Kidney epithelial cell (primary cell): ENCODE measurements around the gene ITGB7. TPM values are rescaled to one million over a fixed set of nuclear protein-coding genes. Genes with fewer than 3 reads are reported as not detected.

Source experiments
- DNase-seq: peaks from one replicate; pipeline ENCODE4 v3.0.0-alpha.2; 2010; ENCODE audit warnings: low read depth
- H3K27me3 ChIP-seq: 2 replicates; pipeline ENCODE4 v1.6.0; 2011; ENCODE audit warnings: low read length; ENCODE audit not compliant: control insufficient read depth, insufficient read depth
- H3K36me3 ChIP-seq: 2 replicates; pipeline ENCODE4 v1.5.1; 2011; ENCODE audit warnings: low read length; ENCODE audit not compliant: control insufficient read depth, insufficient read depth
- H3K4me3 ChIP-seq: 2 replicates; pipeline ENCODE4 v1.5.1; 2011; ENCODE audit warnings: low read depth, mild to moderate bottlenecking, control low read depth, low read length
- total RNA-seq: library from RNA; depleted of rRNA; stranded (reverse); fragments of >200 nt; gene quantifications from 2 replicates; pipeline ENCODE4 v1.2.3, GENCODE V29; 2015
- TF ChIP-seq, protein P1 (sequence below): IDR thresholded peaks from 2 replicates; pipeline ENCODE4 v1.5.1; 2011; ENCODE audit warnings: mild to moderate bottlenecking, moderate library complexity, low read length, control low read depth, inconsistent platforms; ENCODE audit not compliant: insufficient read depth, poor library complexity, severe bottlenecking

The ITGB7 gene
- total RNA-seq, 1 donor from 2014 or later: 1.6 TPM

DNA sequence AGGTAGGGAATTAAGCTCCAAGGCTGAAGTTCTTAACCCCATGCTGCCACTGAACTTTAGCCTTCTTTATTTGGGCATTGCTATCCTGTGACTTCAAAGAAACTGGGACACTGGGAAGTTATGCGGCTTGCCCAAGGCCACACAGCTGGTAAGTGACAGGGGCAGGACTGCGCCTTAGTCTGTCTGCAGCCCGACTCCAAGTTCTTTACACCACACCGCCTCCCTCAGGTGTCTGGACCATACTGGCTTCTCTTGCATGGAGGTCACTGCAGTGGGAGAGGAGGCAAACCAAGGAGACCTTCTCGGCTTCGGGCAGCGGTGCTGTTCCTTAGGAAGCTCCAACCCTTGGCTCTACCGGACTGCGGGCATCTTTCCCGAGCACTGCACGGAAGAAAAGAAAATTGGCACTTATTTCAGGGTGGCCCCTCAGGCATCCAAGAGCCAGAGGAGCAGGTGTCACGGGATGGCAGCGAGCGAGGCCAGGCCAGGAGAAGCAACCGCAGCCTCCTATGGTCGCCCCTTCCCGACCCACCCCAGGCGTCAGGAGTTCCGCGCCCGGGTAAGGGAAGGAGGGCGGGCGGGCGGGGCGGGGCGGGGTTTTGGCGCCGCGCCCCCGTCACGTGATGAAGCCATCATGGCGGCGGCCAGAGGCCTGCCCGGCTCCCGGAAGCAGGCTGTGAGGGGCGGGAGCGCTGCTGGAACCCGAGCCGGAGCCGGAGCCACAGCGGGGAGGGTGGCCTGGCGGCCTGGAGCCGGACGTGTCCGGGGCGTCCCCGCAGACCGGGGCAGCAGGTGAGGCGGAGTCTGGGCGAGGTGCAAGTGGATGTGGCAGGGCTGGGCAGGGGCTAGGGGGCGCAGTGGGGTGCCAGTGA is 44.7 kb upstream of the ITGB7 start:
- TF ChIP-seq, protein P1, sequence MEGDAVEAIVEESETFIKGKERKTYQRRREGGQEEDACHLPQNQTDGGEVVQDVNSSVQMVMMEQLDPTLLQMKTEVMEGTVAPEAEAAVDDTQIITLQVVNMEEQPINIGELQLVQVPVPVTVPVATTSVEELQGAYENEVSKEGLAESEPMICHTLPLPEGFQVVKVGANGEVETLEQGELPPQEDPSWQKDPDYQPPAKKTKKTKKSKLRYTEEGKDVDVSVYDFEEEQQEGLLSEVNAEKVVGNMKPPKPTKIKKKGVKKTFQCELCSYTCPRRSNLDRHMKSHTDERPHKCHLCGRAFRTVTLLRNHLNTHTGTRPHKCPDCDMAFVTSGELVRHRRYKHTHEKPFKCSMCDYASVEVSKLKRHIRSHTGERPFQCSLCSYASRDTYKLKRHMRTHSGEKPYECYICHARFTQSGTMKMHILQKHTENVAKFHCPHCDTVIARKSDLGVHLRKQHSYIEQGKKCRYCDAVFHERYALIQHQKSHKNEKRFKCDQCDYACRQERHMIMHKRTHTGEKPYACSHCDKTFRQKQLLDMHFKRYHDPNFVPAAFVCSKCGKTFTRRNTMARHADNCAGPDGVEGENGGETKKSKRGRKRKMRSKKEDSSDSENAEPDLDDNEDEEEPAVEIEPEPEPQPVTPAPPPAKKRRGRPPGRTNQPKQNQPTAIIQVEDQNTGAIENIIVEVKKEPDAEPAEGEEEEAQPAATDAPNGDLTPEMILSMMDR: peak; percentile 47
- Histone ChIP-seq H3K36me3 (peaks cover 2% of the 10 kb centered on the region), H3K27me3 (no peaks in the 10 kb centered on the region), H3K4me3 (peak overlapping the region; percentile 79)
- DNase-seq: no peak

DNA sequence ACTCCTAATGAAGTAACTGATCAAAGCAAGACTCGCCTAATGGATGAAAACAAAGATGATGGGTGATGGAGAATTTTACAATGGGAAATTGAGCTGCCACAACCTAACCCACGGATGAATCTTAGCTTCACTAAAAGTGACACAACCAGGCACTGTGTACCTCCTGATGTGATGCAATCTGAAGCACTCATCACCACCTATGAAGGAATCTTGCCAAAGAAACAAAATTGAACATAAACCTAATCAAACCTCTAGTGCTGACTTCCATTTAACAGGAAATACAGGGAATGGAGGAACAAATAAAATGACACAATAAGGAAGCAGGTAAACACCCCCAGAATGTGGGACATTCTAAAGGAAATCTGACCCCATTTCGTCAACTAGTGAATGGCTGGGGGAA is 38.2 kb upstream of the ITGB7 start:
- no peak overlapping the region for H3K4me3 ChIP-seq
- no peak for DNase-seq
- TF ChIP-seq, protein P1: no peak
- H3K36me3 ChIP-seq: no peaks in the 10 kb centered on the region
- H3K27me3 ChIP-seq: peaks cover 26% of the 10 kb centered on the region

DNA sequence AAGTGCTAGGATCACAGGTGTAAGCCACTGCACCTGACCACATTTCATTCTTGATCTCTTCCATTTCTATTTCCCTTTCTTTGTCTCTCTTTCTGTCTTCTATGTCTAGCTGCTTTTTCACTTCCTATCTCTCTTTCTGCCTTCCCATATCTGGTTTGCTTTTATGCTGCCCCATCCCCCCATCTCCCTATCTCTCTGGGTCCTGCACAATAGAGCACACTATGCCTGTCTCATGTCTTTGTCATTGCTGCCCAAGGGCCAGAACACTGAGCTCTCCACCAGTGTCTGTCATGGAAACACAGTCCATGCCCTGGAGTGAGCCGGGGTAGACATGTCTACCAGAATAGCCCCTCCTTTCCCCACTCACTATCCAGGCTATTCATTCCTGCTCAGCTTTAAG is 37.3 kb upstream of the ITGB7 start:
- TF ChIP-seq, protein P1: no peak
- no peak overlapping the region for H3K4me3 ChIP-seq
- no peak for DNase-seq
- H3K36me3 ChIP-seq: no peaks in the 10 kb centered on the region
- peaks cover 26% of the 10 kb centered on the region for H3K27me3 ChIP-seq

DNA sequence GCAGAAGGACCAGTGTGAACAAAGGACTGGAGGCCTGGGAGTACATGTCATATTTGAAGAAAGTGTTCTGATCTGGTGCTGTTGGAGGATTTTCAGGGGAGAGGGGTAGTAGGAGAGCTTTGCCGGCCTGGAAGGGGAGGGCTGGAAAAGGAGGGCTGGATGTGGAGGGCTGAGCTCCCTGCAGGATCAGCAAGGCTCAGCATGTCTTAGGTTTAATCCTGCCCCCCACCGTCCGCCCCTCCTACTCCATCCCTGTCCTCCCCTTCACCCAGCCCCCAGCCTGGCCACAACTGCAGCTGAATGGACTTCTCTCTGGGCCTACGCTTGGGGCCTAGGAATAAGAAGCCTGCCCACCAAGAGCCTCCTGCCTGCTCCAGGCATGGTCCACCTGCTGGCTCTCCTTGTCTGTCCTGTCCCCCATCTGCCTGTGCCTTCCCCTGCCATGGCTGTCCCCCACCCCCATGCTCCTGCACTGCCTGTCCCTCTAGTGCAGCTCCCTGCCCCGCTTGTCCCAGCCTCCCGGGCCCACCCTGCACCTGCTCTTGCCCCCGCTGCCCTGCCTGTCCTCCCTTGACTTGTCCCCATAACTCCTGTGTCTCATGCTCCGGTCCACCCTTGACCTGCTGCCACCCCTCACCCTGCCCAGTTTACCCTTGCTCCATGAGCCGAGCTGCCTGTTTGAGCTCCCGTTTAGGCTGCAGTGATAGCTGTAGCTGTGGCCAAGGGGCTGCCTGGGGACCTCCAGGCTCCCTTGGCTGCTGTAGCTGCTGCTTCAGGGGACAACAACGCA is 34.8 kb upstream of the ITGB7 start:
- no peak overlapping the region for H3K4me3 ChIP-seq
- DNase-seq: no peak
- TF ChIP-seq, protein P1: no peak
- peaks cover 26% of the 10 kb centered on the region for H3K27me3 ChIP-seq
- no peaks in the 10 kb centered on the region for H3K36me3 ChIP-seq

DNA sequence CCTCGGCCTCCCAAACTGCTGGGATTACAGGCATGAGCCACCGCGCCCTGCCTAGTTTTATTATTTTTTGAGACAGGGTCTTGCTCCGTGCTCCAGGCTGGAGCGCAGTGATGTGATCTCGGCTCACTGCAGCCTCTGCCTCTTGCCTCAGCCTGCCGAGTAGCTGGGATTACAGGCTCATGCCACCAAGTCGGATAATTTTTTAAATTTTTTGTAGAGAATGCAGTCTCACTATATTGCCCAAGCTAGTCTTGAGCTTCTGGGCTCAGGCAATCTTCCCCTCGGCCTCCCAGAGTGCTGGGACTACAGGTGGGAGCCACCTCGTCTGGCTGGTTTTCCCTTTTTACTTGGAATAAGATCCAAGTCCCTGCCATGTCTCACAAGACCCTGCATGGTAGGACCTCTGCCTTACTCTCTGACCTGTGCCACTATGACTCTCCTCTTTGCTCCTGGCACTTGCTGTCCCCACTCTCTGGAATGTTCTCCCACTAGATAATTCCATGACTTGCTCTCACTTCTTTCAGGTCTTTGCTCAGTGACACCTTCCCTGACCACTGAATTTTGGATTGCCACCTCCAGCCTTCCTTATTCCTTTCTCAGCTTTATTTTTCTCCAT is 32.7 kb upstream of the ITGB7 start:
- Histone ChIP-seq H3K27me3 (peaks cover 26% of the 10 kb centered on the region), H3K36me3 (no peaks in the 10 kb centered on the region), H3K4me3 (no peak overlapping the region)
- TF ChIP-seq, protein P1: no peak
- DNase-seq: no peak
